ENCODE results near the gene LIPK.

GRCh38 chr10:88721392-88721791 lies 15.3 kb downstream of the LIPK start:
- TF ChIP-seq POLR2AphosphoS5 (IDR thresholded peaks at IDR 0.05) (no peak), POLR2A (IDR thresholded peaks at IDR 0.05; ENCODE audit: low read depth) (no peak)
- TF ChIP-seq, protein P1, sequence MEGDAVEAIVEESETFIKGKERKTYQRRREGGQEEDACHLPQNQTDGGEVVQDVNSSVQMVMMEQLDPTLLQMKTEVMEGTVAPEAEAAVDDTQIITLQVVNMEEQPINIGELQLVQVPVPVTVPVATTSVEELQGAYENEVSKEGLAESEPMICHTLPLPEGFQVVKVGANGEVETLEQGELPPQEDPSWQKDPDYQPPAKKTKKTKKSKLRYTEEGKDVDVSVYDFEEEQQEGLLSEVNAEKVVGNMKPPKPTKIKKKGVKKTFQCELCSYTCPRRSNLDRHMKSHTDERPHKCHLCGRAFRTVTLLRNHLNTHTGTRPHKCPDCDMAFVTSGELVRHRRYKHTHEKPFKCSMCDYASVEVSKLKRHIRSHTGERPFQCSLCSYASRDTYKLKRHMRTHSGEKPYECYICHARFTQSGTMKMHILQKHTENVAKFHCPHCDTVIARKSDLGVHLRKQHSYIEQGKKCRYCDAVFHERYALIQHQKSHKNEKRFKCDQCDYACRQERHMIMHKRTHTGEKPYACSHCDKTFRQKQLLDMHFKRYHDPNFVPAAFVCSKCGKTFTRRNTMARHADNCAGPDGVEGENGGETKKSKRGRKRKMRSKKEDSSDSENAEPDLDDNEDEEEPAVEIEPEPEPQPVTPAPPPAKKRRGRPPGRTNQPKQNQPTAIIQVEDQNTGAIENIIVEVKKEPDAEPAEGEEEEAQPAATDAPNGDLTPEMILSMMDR (IDR thresholded peaks at IDR 0.05): no peak
